HEK293 (cell line): ENCODE results near the gene SH3BP1.

Source experiments
- ATF2 ChIP-seq: fragments of 450-650 bp; formaldehyde crosslinking; IDR thresholded peaks from 2 replicates; pipeline ENCODE4 v1.5.1; 2016; ENCODE audit warnings: missing biosample characterization, missing genetic modification characterization, low read depth
- CTCF ChIP-seq: fragments of 450-650 bp; formaldehyde crosslinking; IDR thresholded peaks from 2 replicates; pipeline ENCODE4 v1.5.1; 2016; ENCODE audit warnings: missing biosample characterization, missing genetic modification characterization
- GLI2 ChIP-seq: fragments of 450-650 bp; formaldehyde crosslinking; IDR thresholded peaks from 2 replicates; pipeline ENCODE4; 2017; ENCODE audit warnings: missing biosample characterization, missing genetic modification characterization, low read depth, borderline replicate concordance
- PRDM10 ChIP-seq: fragments of 450-650 bp; formaldehyde crosslinking; IDR thresholded peaks from 2 replicates; pipeline ENCODE4 v1.5.1; 2016; ENCODE audit warnings: missing biosample characterization, missing genetic modification characterization
- REST ChIP-seq: fragments of 450-650 bp; formaldehyde crosslinking; IDR thresholded peaks from 2 replicates; pipeline ENCODE4 v1.5.1; 2016; ENCODE audit warnings: missing biosample characterization, missing genetic modification characterization
- ZBTB26 ChIP-seq: fragments of 450-650 bp; formaldehyde crosslinking; optimal IDR thresholded peaks from 2 replicates; pipeline ENCODE3; 2016; ENCODE audit warnings: missing biosample characterization, mild to moderate bottlenecking, missing genetic modification characterization
- ZNF223 ChIP-seq: fragments of 450-650 bp; formaldehyde crosslinking; IDR thresholded peaks from 2 replicates; pipeline ENCODE4 v1.5.1; 2016; ENCODE audit warnings: missing biosample characterization, missing genetic modification characterization
- ZNF24 ChIP-seq: fragments of 450-650 bp; formaldehyde crosslinking; IDR thresholded peaks from 2 replicates; pipeline ENCODE4 v1.5.1; 2016; ENCODE audit warnings: missing biosample characterization, missing genetic modification characterization
- ZNF423 ChIP-seq: fragments of 450-650 bp; formaldehyde crosslinking; IDR thresholded peaks from 2 replicates; pipeline ENCODE4 v1.5.1; 2016; ENCODE audit warnings: missing biosample characterization, missing genetic modification characterization
- ZNF510 ChIP-seq: fragments of 450-650 bp; formaldehyde crosslinking; IDR thresholded peaks from 2 replicates; pipeline ENCODE4 v1.5.1; 2018; ENCODE audit warnings: mild to moderate bottlenecking, missing genetic modification characterization, missing biosample characterization; ENCODE audit not compliant: insufficient replicate concordance

- TF ChIP-seq ATF2 (tag by site-specific recombination) (no peak), GLI2 (tag by site-specific recombination) (no peak), ZNF510 (no peak), ZBTB26 (tag by site-specific recombination) (no peak), ZNF423 (tag by site-specific recombination) (no peak), CTCF (no peak), PRDM10 (tag by site-specific recombination) (no peak), REST (no peak), ZNF223 (tag by site-specific recombination) (no peak), ZNF24 (tag by site-specific recombination) (no peak)
Observed at GRCh38 chr22:37665487-37665886, 26.0 kb downstream of the SH3BP1 start.
